SK-N-SH (cell line): ENCODE data around the gene MARF1. TPM values are rescaled to one million over a fixed set of nuclear protein-coding genes. Genes with fewer than 3 reads are reported as not detected.

Experiments
- CTCF ChIA-PET: fragments of 300-600, 350-600 bp; formaldehyde crosslinking; extraction: SDS; loops from one replicate; lab custom pipeline; 2021; lab: Yijun Ruan, JAX
- POLR2A ChIA-PET: fragments of 350-600 bp; sonication (Branson Sonifier 250); formaldehyde crosslinking; extraction: SDS; loops from one replicate; lab custom pipeline; 2020; ENCODE audit warnings: antibody characterized with exemption, inconsistent platforms; lab: Yijun Ruan, JAX
- DNase-seq: peaks from one replicate; pipeline ENCODE4 v3.0.0; 2012
- H2AFZ ChIP-seq: fragments of 200-600 bp; sonication (generic); 2 replicates; pipeline ENCODE4 v1.8.1; 2016; ENCODE audit warnings: antibody characterized with exemption, mild to moderate bottlenecking, low read depth
- H3F3A ChIP-seq: fragments of 200-600 bp; sonication (generic); replicated peaks from 2 replicates; pipeline ENCODE3; 2016; ENCODE audit warnings: antibody characterized with exemption, mild to moderate bottlenecking; ENCODE audit not compliant: insufficient read depth
- H3K27ac ChIP-seq, 2 experiments: fragments of 200-500 bp in 1 of 2; fragments of 200-600 bp in 1 of 2; sonication (Bioruptor generic) in 1 of 2; sonication (generic), shearing (Covaris generic) in 1 of 2; 2 replicates each; pipeline versions ENCODE4 v1.5.1 to v1.6.1; 2014 to 2016; ENCODE audit warnings: low read depth in 2 of 2, inconsistent platforms in 1 of 2, low read length in 1 of 2, mild to moderate bottlenecking in 1 of 2, mixed read lengths in 1 of 2
- H3K27me3 ChIP-seq: fragments of 200-600 bp; sonication (generic), shearing (Covaris generic); 2 replicates; pipeline ENCODE4 v1.6.1; 2016; ENCODE audit warnings: mixed run types; ENCODE audit not compliant: insufficient read depth
- H3K36me3 ChIP-seq, 2 experiments: fragments of 200-500 bp in 1 of 2; fragments of 200-600 bp in 1 of 2; sonication (Bioruptor generic) in 1 of 2; sonication (generic) in 1 of 2; replicated peaks in 1 of 2; 2 replicates each; pipeline versions ENCODE3 to v1.5.1; 2014 to 2016; ENCODE audit warnings: low read length in 1 of 2, mild to moderate bottlenecking in 1 of 2; ENCODE audit not compliant: insufficient read depth in 2 of 2, control insufficient read depth in 1 of 2
- H3K4me1 ChIP-seq, 2 experiments: fragments of 200-500 bp in 1 of 2; fragments of 200-600 bp in 1 of 2; sonication (Bioruptor generic) in 1 of 2; sonication (generic), shearing (Covaris generic) in 1 of 2; 2 replicates each; pipeline versions ENCODE4 v1.5.1 to v1.6.1; 2014 to 2016; ENCODE audit warnings: low read depth in 1 of 2, low read length in 1 of 2, mixed run types in 1 of 2; ENCODE audit not compliant: insufficient read depth in 2 of 2, control insufficient read depth in 1 of 2
- H3K4me2 ChIP-seq: fragments of 200-600 bp; sonication (generic), shearing (Covaris generic); 2 replicates; pipeline ENCODE4 v1.6.1; 2017; ENCODE audit warnings: mixed run types
- H3K4me3 ChIP-seq, 2 experiments: fragments of 200-500 bp in 1 of 2; fragments of 200-600 bp in 1 of 2; sonication (Bioruptor generic) in 1 of 2; sonication (generic), shearing (Covaris generic) in 1 of 2; 2 replicates each; pipeline versions ENCODE4 v1.5.1 to v1.8.1; 2014 to 2016; ENCODE audit warnings: low read depth in 2 of 2, inconsistent platforms in 1 of 2, low read length in 1 of 2, mild to moderate bottlenecking in 1 of 2, mixed read lengths in 1 of 2, moderate library complexity in 1 of 2
- H3K79me2 ChIP-seq: fragments of 200-600 bp; sonication (generic); 2 replicates; pipeline ENCODE4 v1.8.1; 2017; ENCODE audit warnings: mild to moderate bottlenecking; ENCODE audit not compliant: insufficient read depth
- H3K9ac ChIP-seq: fragments of 200-600 bp; sonication (generic); 2 replicates; pipeline ENCODE4 v1.6.1; 2017; ENCODE audit warnings: mixed run types
- H3K9me2 ChIP-seq: fragments of 200-600 bp; sonication (generic); 2 replicates; pipeline ENCODE4 v1.6.1; 2017; ENCODE audit warnings: mixed run types
- H3K9me3 ChIP-seq: fragments of 200-600 bp; sonication (generic); 2 replicates; pipeline ENCODE4 v1.6.1; 2017; ENCODE audit warnings: mixed run types, mild to moderate bottlenecking, moderate library complexity
- H4K20me1 ChIP-seq: fragments of 200-600 bp; sonication (generic); 2 replicates; pipeline ENCODE4 v1.6.1; 2017; ENCODE audit warnings: mild to moderate bottlenecking, mixed run types; ENCODE audit not compliant: insufficient read depth
- EP300 ChIP-seq, 2 experiments: IDR thresholded peaks; 2 replicates each; pipeline versions ENCODE4 v1.4.0 to v1.6.1; 2012; ENCODE audit warnings: borderline replicate concordance in 1 of 2, low read depth in 1 of 2, low read length in 1 of 2
- EZH2phosphoT487 ChIP-seq: fragments of 200-600 bp; sonication (generic); IDR thresholded peaks from 2 replicates; pipeline ENCODE4 v1.6.1; 2017; ENCODE audit warnings: low read depth, mixed run types, mild to moderate bottlenecking, antibody characterized with exemption, moderate library complexity, borderline replicate concordance
- FOXM1 ChIP-seq: IDR thresholded peaks from 2 replicates; pipeline ENCODE4 v1.4.0; 2012; ENCODE audit warnings: low read depth, mild to moderate bottlenecking
- GATA2 ChIP-seq: sonication (generic); formaldehyde crosslinking; IDR thresholded peaks from 2 replicates; pipeline ENCODE4 v1.5.0; 2020; ENCODE audit warnings: mild to moderate bottlenecking, missing genetic modification reagents
- MEF2A ChIP-seq: IDR thresholded peaks from 2 replicates; pipeline ENCODE4 v1.4.0; 2012; ENCODE audit warnings: low read depth, borderline replicate concordance
- MXI1 ChIP-seq: IDR thresholded peaks from 2 replicates; pipeline ENCODE4 v1.6.1; 2012; ENCODE audit warnings: mild to moderate bottlenecking, low read depth, low read length, improper control_type of control experiment
- NFIC ChIP-seq: IDR thresholded peaks from 2 replicates; pipeline ENCODE4 v1.4.0; 2012; ENCODE audit warnings: borderline replicate concordance
- POLR2AphosphoS5 ChIP-seq: IDR thresholded peaks from 2 replicates; pipeline ENCODE4 v1.6.1; 2012; ENCODE audit warnings: low read depth, low read length
- RCOR1 ChIP-seq: fragments of 150-350 bp; IDR thresholded peaks from 2 replicates; pipeline ENCODE4 v1.6.1; 2017; ENCODE audit warnings: antibody characterized with exemption, low read length
- RFX5 ChIP-seq: IDR thresholded peaks from 2 replicates; pipeline ENCODE4 v1.6.1; 2012; ENCODE audit warnings: mild to moderate bottlenecking, improper control_type of control experiment, low read length
- RXRA ChIP-seq: IDR thresholded peaks from 2 replicates; pipeline ENCODE4 v1.4.0; 2012; ENCODE audit warnings: low read depth, mild to moderate bottlenecking, borderline replicate concordance
- SIN3A ChIP-seq: IDR thresholded peaks from 2 replicates; pipeline ENCODE4 v1.6.1; 2012; ENCODE audit warnings: low read depth, mild to moderate bottlenecking, low read length, moderate library complexity, borderline replicate concordance
- ZBTB33 ChIP-seq: IDR thresholded peaks from 2 replicates; pipeline ENCODE4 v1.4.0; 2012; ENCODE audit warnings: low read depth, borderline replicate concordance
- WGBS: methylation state at CpG from one replicate; pipeline ENCODE4 v1.1.6; 2017; ENCODE audit warnings: low lambda C conversion rate; 5-methylcytosine and 5-hydroxymethylcytosine counted together
- polyA plus RNA-seq, 3 experiments: library from polyadenylated mRNA; depleted of rRNA; stranded (reverse); fragments of >200 nt; gene quantifications; 2 replicates each; pipeline ENCODE4 v1.2.3, GENCODE V29; 2012
- TF ChIP-seq, protein P1 (sequence below): IDR thresholded peaks from 2 replicates; pipeline ENCODE4 v1.4.0; 2012; ENCODE audit warnings: low read depth, borderline replicate concordance

MARF1 gene
- polyA plus RNA-seq, 1 of the 3 experiments (the other 2 are of a cell fraction): 10.3 TPM

- peak overlapping the region; percentile 99 to 100 for H3K27ac ChIP-seq
- no peaks in the 10 kb centered on the region for H3K9me2 ChIP-seq
- peak; percentile 17 for DNase-seq
- peaks cover under 1 to 12% of the 10 kb centered on the region in 2 experiments for H3K4me1 ChIP-seq
- ChIA-PET POLR2A (no interaction called here), CTCF (interaction anchor here (0.9 to 1.9 kb wide), 5 partner anchors 9 to 61 kb away, joined by 3 to 5 read pairs (median 4); no protein-coding TSS in a partner anchor)
- H3K9ac ChIP-seq: peak overlapping the region; percentile 100
- TF ChIP-seq POLR2AphosphoS5: no peak
- WGBS: 64% methylated on average over 9 of the region's 9 CpGs
- H3K79me2 ChIP-seq: peaks cover 34% of the 10 kb centered on the region
- H3K4me3 ChIP-seq: peak overlapping the region; percentile 90 to 100; a peak in 2 of 4 replicates
- peak overlapping the region; percentile 94 for H3K4me2 ChIP-seq
- H2AFZ ChIP-seq: peak overlapping the region; percentile 100; the same call in 1 of the 2 replicates
- no peaks in the 10 kb centered on the region for H3K27me3 ChIP-seq
- no peaks in the 10 kb centered on the region; the same call in 1 of the 2 replicates for H4K20me1 ChIP-seq
- peaks cover 0 to 7% of the 10 kb centered on the region in 2 experiments for H3K36me3 ChIP-seq
- H3F3A ChIP-seq: peaks cover 26% of the 10 kb centered on the region
- no peaks in the 10 kb centered on the region for H3K9me3 ChIP-seq
Measured at GRCh38 chr16:15644267-15644961, 1.5 kb upstream of the MARF1 start.

DNA sequence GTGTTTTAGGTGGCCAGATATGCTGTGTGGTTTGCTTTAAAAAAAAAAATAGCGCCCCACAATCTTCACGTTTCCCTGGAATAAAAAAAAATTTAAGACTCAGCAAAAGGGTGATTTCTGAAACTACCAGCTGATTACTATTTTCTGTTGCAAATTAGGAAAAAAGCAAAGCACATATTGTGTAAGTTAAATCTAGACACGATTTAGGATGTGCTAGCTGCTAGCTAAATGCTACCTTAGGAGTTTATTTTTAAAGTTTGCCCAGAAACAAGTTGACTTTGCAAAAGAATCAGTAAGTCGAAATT is 944 bp upstream of the MARF1 start:
- Histone ChIP-seq H3K9me3 (no peaks in the 10 kb centered on the region), H3K9me2 (no peaks in the 10 kb centered on the region), H3K36me3 (peaks cover 3 to 11% of the 10 kb centered on the region in 2 experiments), H3F3A (peaks cover 26% of the 10 kb centered on the region), H3K27me3 (no peaks in the 10 kb centered on the region), H3K9ac (peak overlapping the region; percentile 100), H3K4me1 (peaks cover 0 to 12% of the 10 kb centered on the region in 2 experiments; a peak in 3 of 4 replicates), H2AFZ (peak overlapping the region; percentile 100), H4K20me1 (no peaks in the 10 kb centered on the region; the same call in 1 of the 2 replicates), H3K79me2 (peaks cover 39% of the 10 kb centered on the region), H3K27ac (peak overlapping the region; percentile 99 to 100), H3K4me2 (peak overlapping the region; percentile 94), H3K4me3 (peak overlapping the region; percentile 90 to 100)
- WGBS: 16% methylated on average over 4 of the region's 4 CpGs
- no peak for DNase-seq
- POLR2A ChIA-PET: interaction anchor here (0.6 to 1.3 kb wide), 2 partner anchors 9 to 588 kb away, joined by 3 to 4 read pairs; partner anchors contain the start of gene NTAN1
- TF ChIP-seq ZBTB33 (no peak), RXRA (no peak)
- CTCF ChIA-PET: interaction anchor here (0.9 to 2.5 kb wide), 7 partner anchors 9 to 216 kb away, joined by 3 to 8 read pairs (median 4); no protein-coding TSS in a partner anchor

DNA sequence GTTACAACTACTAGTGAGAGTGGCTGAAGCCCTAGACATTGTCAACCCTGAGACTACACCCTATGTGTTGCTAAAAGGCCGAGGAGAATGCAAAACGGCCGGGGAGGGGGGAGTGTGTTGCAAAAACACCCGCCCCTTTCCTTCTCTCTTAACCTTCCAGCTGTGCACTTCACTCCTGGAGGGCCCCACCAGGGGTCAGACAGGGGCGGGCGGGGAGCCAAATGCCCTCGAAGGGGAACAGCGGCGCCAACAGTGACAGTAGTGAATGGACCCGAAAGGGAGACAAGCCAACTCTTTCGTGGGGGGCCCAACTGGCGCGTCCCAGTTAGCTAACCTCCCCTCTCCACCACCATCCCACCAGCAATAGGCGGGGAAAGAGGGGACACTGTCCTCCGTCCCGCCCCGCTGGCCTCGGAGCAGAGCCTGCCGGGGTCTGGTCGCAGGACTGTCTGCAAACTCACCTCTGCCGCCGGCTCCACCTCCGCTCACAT is 352 bp downstream of the MARF1 start:
- WGBS: 0% methylated on average over 5 of the region's 23 CpGs
- peak overlapping the region; percentile 100 for H3K9ac ChIP-seq
- H3K9me2 ChIP-seq: no peaks in the 10 kb centered on the region
- peaks cover 10 to 24% of the 10 kb centered on the region in 2 experiments for H3K36me3 ChIP-seq
- peaks cover 46% of the 10 kb centered on the region for H3K79me2 ChIP-seq
- peaks cover 0 to 12% of the 10 kb centered on the region in 2 experiments; a peak in 3 of 4 replicates for H3K4me1 ChIP-seq
- peak overlapping the region; percentile 94 for H3K4me2 ChIP-seq
- H3K9me3 ChIP-seq: no peaks in the 10 kb centered on the region
- peak overlapping the region; percentile 44; the same call in 1 of the 2 replicates for H2AFZ ChIP-seq
- H3K4me3 ChIP-seq: peak overlapping the region; percentile 90 to 100
- CTCF ChIA-PET: interaction anchor here (0.6 to 2.6 kb wide), 8 partner anchors 10 to 541 kb away, joined by 3 to 10 read pairs (median 4); no protein-coding TSS in a partner anchor
- H3K27me3 ChIP-seq: no peaks in the 10 kb centered on the region
- H4K20me1 ChIP-seq: no peaks in the 10 kb centered on the region; the same call in 1 of the 2 replicates
- H3F3A ChIP-seq: peaks cover 26% of the 10 kb centered on the region
- POLR2A ChIA-PET: interaction anchor here (1.1 to 1.3 kb wide), 2 partner anchors 8 to 10 kb away, joined by 3 read pairs; no protein-coding TSS in a partner anchor
- peak; percentile 72 for DNase-seq
- H3K27ac ChIP-seq: peak overlapping the region; percentile 92 to 100
- TF ChIP-seq, protein P1, sequence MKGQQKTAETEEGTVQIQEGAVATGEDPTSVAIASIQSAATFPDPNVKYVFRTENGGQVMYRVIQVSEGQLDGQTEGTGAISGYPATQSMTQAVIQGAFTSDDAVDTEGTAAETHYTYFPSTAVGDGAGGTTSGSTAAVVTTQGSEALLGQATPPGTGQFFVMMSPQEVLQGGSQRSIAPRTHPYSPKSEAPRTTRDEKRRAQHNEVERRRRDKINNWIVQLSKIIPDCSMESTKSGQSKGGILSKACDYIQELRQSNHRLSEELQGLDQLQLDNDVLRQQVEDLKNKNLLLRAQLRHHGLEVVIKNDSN: no peak
- 0 out of 2 replicates have a peak, but pooled peaks have one; percentile 39 for TF ChIP-seq SIN3A
- TF ChIP-seq NFIC: peak; percentile 11; the same call in 1 of the 2 replicates
- no peak for TF ChIP-seq FOXM1
- no peak for TF ChIP-seq EZH2phosphoT487
- no peak for TF ChIP-seq GATA2 (CRISPR knock-in tag)
- no peak for TF ChIP-seq RFX5
- TF ChIP-seq MEF2A: no peak
- no peak for TF ChIP-seq RCOR1
- TF ChIP-seq MXI1: no peak
- no peak for TF ChIP-seq EP300 (IDR thresholded peaks at IDR 0.05; ENCODE audit: borderline replicate concordance in 1 of 2, low read depth in 1 of 2, low read length in 1 of 2)
- TF ChIP-seq ZBTB33: no peak
